IMR-90 (cell line): ENCODE results near the gene HDGF. TPM values are rescaled to one million over a fixed set of nuclear protein-coding genes. Genes with fewer than 3 reads are reported as not detected.

Source experiments
- ATAC-seq: fragments of 200-7000 bp; cut with Tn5 transposase; 2 replicates; pipeline ENCODE4 v1.9.1; 2020; ENCODE audit warnings: low read depth, mild to moderate bottlenecking, moderate library complexity
- BruUV-seq: library from RNA; stranded (reverse); fragments of 400-500 nt; replicated peaks from 2 replicates; lab custom pipeline; 2021; lab: Mats Ljungman, UMichigan
- CTCF ChIA-PET: fragments of 300-600 bp; formaldehyde crosslinking; extraction: SDS; loops from one replicate; lab custom pipeline; 2021; ENCODE audit warnings: antibody characterized with exemption; lab: Yijun Ruan, JAX
- POLR2A ChIA-PET: fragments of 300-600 bp; sonication (Branson Sonifier 250); formaldehyde crosslinking; loops from one replicate; lab custom pipeline; 2022; ENCODE audit warnings: antibody characterized with exemption; ENCODE audit not compliant: unreplicated experiment; lab: Charles Lee
- DNase-seq: peaks from one replicate; pipeline ENCODE4 v3.0.0; 2013
- H2AFZ ChIP-seq: replicated peaks from 2 replicates; pipeline ENCODE3; 2013; ENCODE audit warnings: low read length, mild to moderate bottlenecking; ENCODE audit not compliant: poor library complexity
- H2AK5ac ChIP-seq: 2 replicates; pipeline ENCODE4 v1.6.1; 2013; ENCODE audit warnings: low read depth, low read length, inconsistent platforms
- H2AK9ac ChIP-seq: replicated peaks from 2 replicates; pipeline ENCODE3; 2013; ENCODE audit warnings: mild to moderate bottlenecking, low read depth, low read length, moderate library complexity; ENCODE audit not compliant: poor library complexity
- H2BK120ac ChIP-seq: 2 replicates; pipeline ENCODE4 v1.6.1; 2013; ENCODE audit warnings: low read depth, low read length, inconsistent platforms
- H2BK15ac ChIP-seq: 3 replicates; pipeline ENCODE4 v1.6.1; 2013; ENCODE audit warnings: low read depth, low read length, inconsistent platforms
- H2BK20ac ChIP-seq: 2 replicates; pipeline ENCODE4 v1.6.1; 2013; ENCODE audit warnings: low read depth, mild to moderate bottlenecking, inconsistent platforms, low read length, moderate library complexity
- H2BK5ac ChIP-seq: 2 replicates; pipeline ENCODE4 v1.6.1; 2013; ENCODE audit warnings: mild to moderate bottlenecking, low read depth, low read length, inconsistent platforms; ENCODE audit not compliant: poor library complexity, severe bottlenecking
- H3K14ac ChIP-seq: replicated peaks from 2 replicates; pipeline ENCODE4 v1.6.1; 2013; ENCODE audit warnings: low read depth, low read length, inconsistent platforms
- H3K18ac ChIP-seq: 2 replicates; pipeline ENCODE4 v1.6.1; 2013; ENCODE audit warnings: low read depth, low read length, control low read depth
- H3K23ac ChIP-seq: 2 replicates; pipeline ENCODE4 v1.6.1; 2013; ENCODE audit warnings: low read depth, low read length, inconsistent platforms
- H3K27ac ChIP-seq: 2 replicates; pipeline ENCODE4 v1.5.1; 2013; ENCODE audit warnings: mild to moderate bottlenecking, control low read depth, low read length; ENCODE audit not compliant: insufficient read depth
- H3K27me3 ChIP-seq: 2 replicates; pipeline ENCODE4 v1.6.1; 2013; ENCODE audit warnings: low read length; ENCODE audit not compliant: control insufficient read depth, insufficient read depth
- H3K36me3 ChIP-seq: 2 replicates; pipeline ENCODE4 v1.6.1; 2013; ENCODE audit warnings: low read length, mixed read lengths; ENCODE audit not compliant: control insufficient read depth, insufficient read depth
- H3K4ac ChIP-seq: 2 replicates; pipeline ENCODE4 v1.6.1; 2013; ENCODE audit warnings: low read depth, low read length, inconsistent platforms
- H3K4me1 ChIP-seq: 2 replicates; pipeline ENCODE4 v1.6.1; 2013; ENCODE audit warnings: low read length, mixed read lengths; ENCODE audit not compliant: control insufficient read depth, insufficient read depth
- H3K4me2 ChIP-seq: 2 replicates; pipeline ENCODE4 v1.6.1; 2013; ENCODE audit warnings: low read depth, mild to moderate bottlenecking, control low read depth, low read length, moderate library complexity
- H3K4me3 ChIP-seq: 2 replicates; pipeline ENCODE4 v1.5.1; 2013; ENCODE audit warnings: low read depth, mild to moderate bottlenecking, control low read depth, low read length, moderate library complexity; ENCODE audit not compliant: insufficient read depth
- H3K56ac ChIP-seq: 2 replicates; pipeline ENCODE4 v1.6.1; 2013; ENCODE audit warnings: low read length, inconsistent platforms; ENCODE audit not compliant: insufficient read depth; ENCODE audit errors: extremely low read depth
- H3K79me1 ChIP-seq, 2 experiments: 2 replicates each; pipeline ENCODE4 v1.6.1; 2013; ENCODE audit warnings: low read length in 2 of 2, inconsistent platforms in 1 of 2, low read depth in 1 of 2
- H3K9ac ChIP-seq: 2 replicates; pipeline ENCODE4 v1.6.1; 2013; ENCODE audit warnings: low read depth, low read length, control low read depth
- H3K9me1 ChIP-seq: 2 replicates; pipeline ENCODE4 v1.6.1; 2013; ENCODE audit warnings: low read length, inconsistent platforms; ENCODE audit not compliant: insufficient read depth
- H3K9me3 ChIP-seq: 2 replicates; pipeline ENCODE4 v1.6.1; 2013; ENCODE audit warnings: low read length; ENCODE audit not compliant: control insufficient read depth, insufficient read depth
- H4K20me1 ChIP-seq: 2 replicates; pipeline ENCODE4 v1.6.1; 2013; ENCODE audit warnings: low read length, inconsistent platforms; ENCODE audit not compliant: insufficient read depth
- H4K5ac ChIP-seq: 2 replicates; pipeline ENCODE4 v1.6.1; 2013; ENCODE audit warnings: mild to moderate bottlenecking, low read depth, low read length, control low read depth
- H4K8ac ChIP-seq, 2 experiments: 2 replicates each; pipeline ENCODE4 v1.6.1; 2013; ENCODE audit warnings: low read depth in 2 of 2, low read length in 2 of 2, control low read depth in 1 of 2, inconsistent platforms in 1 of 2
- H4K91ac ChIP-seq: 2 replicates; pipeline ENCODE4 v1.6.1; 2013; ENCODE audit warnings: low read depth, low read length, inconsistent platforms; ENCODE audit not compliant: insufficient read depth
- BHLHE40 ChIP-seq: fragments of 150-350 bp; IDR thresholded peaks from 2 replicates; pipeline ENCODE4 v1.6.1; 2016; ENCODE audit warnings: mild to moderate bottlenecking, low read depth, low read length
- CEBPB ChIP-seq: IDR thresholded peaks from 2 replicates; pipeline ENCODE4 v1.6.1; 2012; ENCODE audit warnings: low read depth, low read length, improper control_type of control experiment
- CHD1 ChIP-seq: IDR thresholded peaks from 2 replicates; pipeline ENCODE4 v1.6.1; 2012; ENCODE audit warnings: low read depth, low read length, improper control_type of control experiment
- CTCF ChIP-seq: conservative IDR thresholded peaks from 2 replicates; pipeline ENCODE4 v1.5.1; 2012; ENCODE audit warnings: mild to moderate bottlenecking, low read depth, low read length, improper control_type of control experiment
- ELK1 ChIP-seq: fragments of 150-350 bp; IDR thresholded peaks from 2 replicates; pipeline ENCODE4 v1.6.1; 2016; ENCODE audit warnings: low read depth, mild to moderate bottlenecking, low read length, moderate library complexity, borderline replicate concordance
- FOS ChIP-seq: fragments of 150-350 bp; IDR thresholded peaks from 2 replicates; pipeline ENCODE4 v1.6.1; 2016; ENCODE audit warnings: low read depth, low read length
- MAFK ChIP-seq: IDR thresholded peaks from 2 replicates; pipeline ENCODE4 v1.6.1; 2012; ENCODE audit warnings: low read depth, low read length, improper control_type of control experiment
- MAZ ChIP-seq: IDR thresholded peaks from 2 replicates; pipeline ENCODE4 v1.6.1; 2012; ENCODE audit warnings: low read depth, mild to moderate bottlenecking, low read length, improper control_type of control experiment, moderate library complexity, borderline replicate concordance
- MXI1 ChIP-seq: IDR thresholded peaks from 2 replicates; pipeline ENCODE4 v1.6.1; 2012; ENCODE audit warnings: low read depth, mild to moderate bottlenecking, low read length, moderate library complexity, borderline replicate concordance
- NFE2L2 ChIP-seq: fragments of 150-350 bp; IDR thresholded peaks from 2 replicates; pipeline ENCODE4 v1.6.1; 2016; ENCODE audit warnings: low read depth, mild to moderate bottlenecking, low read length
- POLR2A ChIP-seq: IDR thresholded peaks from 2 replicates; pipeline ENCODE4 v1.6.1; 2012; ENCODE audit warnings: mild to moderate bottlenecking, low read depth, low read length
- RAD21 ChIP-seq: IDR thresholded peaks from 2 replicates; pipeline ENCODE4 v1.6.1; 2012; ENCODE audit warnings: low read length, improper control_type of control experiment
- RCOR1 ChIP-seq: IDR thresholded peaks from 2 replicates; pipeline ENCODE4 v1.6.1; 2012; ENCODE audit warnings: mild to moderate bottlenecking, low read length, improper control_type of control experiment; ENCODE audit not compliant: insufficient replicate concordance
- RFX5 ChIP-seq: IDR thresholded peaks from 2 replicates; pipeline ENCODE4 v1.8.0; 2012; ENCODE audit warnings: low read depth, mild to moderate bottlenecking, low read length, moderate library complexity
- SMC3 ChIP-seq: fragments of 150-350 bp; IDR thresholded peaks from 2 replicates; pipeline ENCODE4 v1.6.1; 2016; ENCODE audit warnings: low read depth, mild to moderate bottlenecking, antibody characterized with exemption, low read length, moderate library complexity
- USF2 ChIP-seq: fragments of 150-350 bp; IDR thresholded peaks from 2 replicates; pipeline ENCODE4 v1.6.1; 2017; ENCODE audit warnings: mild to moderate bottlenecking, antibody characterized with exemption, low read length, low read depth
- WGBS, 2 experiments: methylation state at CpG; one replicate each; pipeline versions ENCODE4 v1.1.5 to v1.1.7; 2013; ENCODE audit warnings: missing lambda C conversion rate in 2 of 2; ENCODE audit not compliant: insufficient read length in 1 of 2; ENCODE audit errors: extremely low coverage in 2 of 2; 5-methylcytosine and 5-hydroxymethylcytosine counted together
- dilution Hi-C: fragments of 300-500 bp; cut with HindIII; formaldehyde crosslinking; loops from one replicate; pipeline ENCODE4 v1.14.3; 2018; ENCODE audit warnings: low sequenced_read_pairs; ENCODE audit not compliant: unreplicated experiment
- in situ Hi-C: fragments of 300-500 bp; cut with MboI; formaldehyde crosslinking; loops from 3 replicates; pipeline ENCODE4 v1.14.3; 2019; ENCODE audit warnings: low sequenced_read_pairs, inconsistent platforms, mixed read lengths
- intact Hi-C: fragments of 100-400 bp; cut with micrococcal nuclease; formaldehyde crosslinking; loops from 2 replicates; pipeline ENCODE4 v1.10.0; 2022
- polyA plus RNA-seq, 3 experiments: library from polyadenylated mRNA; depleted of rRNA; stranded (reverse); fragments of >200 nt; gene quantifications; 2 replicates each; pipeline ENCODE4 v1.2.3, GENCODE V29; 2012; ENCODE audit warnings: low replicate concordance in 1 of 3
- total RNA-seq: library from RNA; depleted of rRNA; stranded (reverse); fragments of >200 nt; gene quantifications from 2 replicates; pipeline ENCODE4 v1.2.3, GENCODE V29; 2012

HDGF gene
- total and polyA plus RNA-seq, 2 of the 4 experiments (the other 2 are of a cell fraction): 94.6 to 123 TPM

GRCh38 chr1:156789621-156790318 lies 38.3 kb upstream of the HDGF start:
- Histone ChIP-seq H2BK5ac (no peak overlapping the region), H3K4me2 (no peak overlapping the region), H3K9ac (no peak overlapping the region), H3K23ac (no peak overlapping the region), H3K18ac (no peak overlapping the region), H3K27me3 (no peaks in the 10 kb centered on the region), H3K9me3 (no peaks in the 10 kb centered on the region), H4K8ac (no peak overlapping the region), H3K27ac (no peak overlapping the region), H3K79me1 (peaks cover 13 to 36% of the 10 kb centered on the region in 2 experiments), H3K9me1 (peaks cover 6% of the 10 kb centered on the region), H3K56ac (no peak overlapping the region), H2AFZ (no peak overlapping the region), H3K4me1 (no peaks in the 10 kb centered on the region), H3K14ac (no peak overlapping the region), H3K36me3 (peaks cover 43% of the 10 kb centered on the region), H4K91ac (no peak overlapping the region), H4K20me1 (peaks cover 25% of the 10 kb centered on the region), H2AK9ac (no peak overlapping the region), H2BK15ac (no peak overlapping the region), H2BK20ac (no peak overlapping the region), H2BK120ac (no peak overlapping the region), H2AK5ac (no peak overlapping the region), H4K5ac (no peak overlapping the region), H3K4me3 (no peak overlapping the region), H3K4ac (no peak overlapping the region)
- ATAC-seq: no peak
- ChIA-PET CTCF (interaction anchor here (0.6 kb wide), 1 partner anchor 146 kb away, joined by 5 read pairs; no protein-coding TSS in a partner anchor), POLR2A (no interaction called here)
- intact Hi-C loops: no loop called here
- dilution Hi-C loops: no loop called here
- DNase-seq: no peak
- in situ Hi-C loops: no loop called here
- TF ChIP-seq MXI1 (no peak), FOS (no peak), SMC3 (no peak), MAFK (no peak), CTCF (no peak), NFE2L2 (no peak), CHD1 (no peak), RFX5 (no peak), MAZ (no peak), RCOR1 (no peak), BHLHE40 (no peak), CEBPB (no peak), USF2 (no peak), POLR2A (no peak), ELK1 (no peak), RAD21 (no peak)
- BruUV-seq: no TSS peak
- 94% methylated on average over 2 of the region's 4 CpGs; no CpG with 5 or more reads in 1 of the 2 experiments for WGBS, 2 experiments
